Amygdala (tissue), 56 donors: ENCODE measurements around the gene OSGIN1.
"Not testable (repeated sequence)": the region's sequence is repeated elsewhere in the genome, so short reads cannot be mapped to it uniquely, and the experiment has no call there.

Source experiments
- DNase-seq, 56 donors: peaks; one replicate each; lab custom pipeline; 2025; lab: John Stamatoyannopoulos, UW

OSGIN1 gene

GRCh38 chr16:83940119-83940518 lies 12.9 kb upstream of the OSGIN1 start:
- no peak for DNase-seq

GRCh38 chr16:83940630-83941378 lies 12.2 kb upstream of the OSGIN1 start:
- DNase-seq: no peak

- not testable (repeated sequence) for DNase-seq
Measured at GRCh38 chr16:83941546-83941945, 11.5 kb upstream of the OSGIN1 start.

- DNase-seq: no peak
Measured at GRCh38 chr16:83942074-83942473, 11.0 kb upstream of the OSGIN1 start.

- no peak for DNase-seq
Measured at GRCh38 chr16:83942815-83943515, 10.1 kb upstream of the OSGIN1 start.

- DNase-seq: no peak
Measured at GRCh38 chr16:83943516-83944050, 9.5 kb upstream of the OSGIN1 start.

- DNase-seq: no peak
Measured at GRCh38 chr16:83945587-83945986, 7.5 kb upstream of the OSGIN1 start.

GRCh38 chr16:83946154-83946780 lies 6.8 kb upstream of the OSGIN1 start:
- no peak for DNase-seq

GRCh38 chr16:83946781-83947566 lies 6.1 kb upstream of the OSGIN1 start:
- DNase-seq: no peak

GRCh38 chr16:83947642-83948234 lies 5.3 kb upstream of the OSGIN1 start:
- DNase-seq: no peak

GRCh38 chr16:83948914-83949723 lies 3.9 kb upstream of the OSGIN1 start:
- no peak for DNase-seq

GRCh38 chr16:83949724-83950001 lies 3.4 kb upstream of the OSGIN1 start:
- no peak for DNase-seq

GRCh38 chr16:83950862-83951399 lies 2.1 kb upstream of the OSGIN1 start:
- not testable (repeated sequence) for DNase-seq

GRCh38 chr16:83951544-83951943 lies 1.5 kb upstream of the OSGIN1 start:
- peak in 8 of 56 donors; percentile 7 to 32 (median 12) for DNase-seq

- no peak for DNase-seq
Measured at GRCh38 chr16:83952587-83952939, 477 bp upstream of the OSGIN1 start.

- DNase-seq: peak in 1 of 56 donors; percentile 48
Measured at GRCh38 chr16:83953796-83954576, 946 bp downstream of the OSGIN1 start.

GRCh38 chr16:83954577-83955016 lies 1.6 kb downstream of the OSGIN1 start:
- no peak for DNase-seq
